Mesothelial cell of epicardium (in vitro differentiated cells): ENCODE data around the gene KCNH2. TPM values are rescaled to one million over a fixed set of nuclear protein-coding genes. Genes with fewer than 3 reads are reported as not detected.

ENCODE experiments used
- DNase-seq, 2 experiments: peaks; one replicate each; pipeline ENCODE4 v3.0.0; 2021; ENCODE audit warnings: low spot score in 2 of 2; ENCODE audit not compliant: unreplicated experiment in 2 of 2
- H3K27ac Mint-ChIP-seq: 2 replicates; pipeline ENCODE4 v1.8.0; 2021; ENCODE audit warnings: mixed read lengths
- H3K27me3 Mint-ChIP-seq: 2 replicates; pipeline ENCODE4 v1.8.0; 2021; ENCODE audit warnings: low read depth, mixed read lengths
- H3K36me3 Mint-ChIP-seq: 2 replicates; pipeline ENCODE4 v1.8.0; 2021; ENCODE audit warnings: mixed read lengths
- H3K4me1 Mint-ChIP-seq: 2 replicates; pipeline ENCODE4 v1.8.0; 2021; ENCODE audit warnings: mixed read lengths
- H3K4me3 Mint-ChIP-seq: 2 replicates; pipeline ENCODE4 v1.8.0; 2021; ENCODE audit warnings: mild to moderate bottlenecking, moderate library complexity, mixed read lengths
- H3K9me3 Mint-ChIP-seq: 2 replicates; pipeline ENCODE4 v1.8.0; 2021; ENCODE audit warnings: mixed read lengths
- CTCF ChIP-seq: fragments of 200-600 bp; sonication (generic); IDR thresholded peaks from one replicate; pipeline ENCODE4 v1.5.0; 2021; ENCODE audit warnings: antibody characterized with exemption; ENCODE audit not compliant: unreplicated experiment
- total RNA-seq: library from RNA; stranded (reverse); gene quantifications from 3 replicates; pipeline ENCODE4 v1.2.1, GENCODE V29; 2021

The KCNH2 gene
- total RNA-seq, 1 donor from 2014 or later: 11.2 TPM

GRCh38 chr7:150919160-150919559 is 59.0 kb downstream of the KCNH2 start:
- Mint-ChIP-seq H3K27ac (no peak overlapping the region), H3K9me3 (no peaks in the 10 kb centered on the region), H3K36me3 (no peaks in the 10 kb centered on the region), H3K4me3 (no peak overlapping the region), H3K27me3 (peaks cover 49% of the 10 kb centered on the region), H3K4me1 (peaks cover 13% of the 10 kb centered on the region)
- no peak for DNase-seq
- TF ChIP-seq CTCF: no peak

GRCh38 chr7:150918378-150918777 is 59.7 kb downstream of the KCNH2 start:
- Mint-ChIP-seq H3K4me1 (peaks cover 13% of the 10 kb centered on the region), H3K27ac (no peak overlapping the region), H3K4me3 (no peak overlapping the region), H3K27me3 (peaks cover 57% of the 10 kb centered on the region), H3K9me3 (no peaks in the 10 kb centered on the region), H3K36me3 (no peaks in the 10 kb centered on the region)
- no peak for DNase-seq
- TF ChIP-seq CTCF: no peak

- no peak for DNase-seq
- Mint-ChIP-seq H3K9me3 (no peaks in the 10 kb centered on the region), H3K4me3 (no peak overlapping the region), H3K36me3 (no peaks in the 10 kb centered on the region), H3K27ac (no peak overlapping the region), H3K4me1 (peaks cover 13% of the 10 kb centered on the region), H3K27me3 (peaks cover 61% of the 10 kb centered on the region)
- no peak for TF ChIP-seq CTCF
Observed at GRCh38 chr7:150917969-150918368, 60.2 kb downstream of the KCNH2 start.

GRCh38 chr7:150916670-150917069 is 61.5 kb downstream of the KCNH2 start:
- no peak overlapping the region for H3K4me3 Mint-ChIP-seq
- peaks cover 72% of the 10 kb centered on the region for H3K27me3 Mint-ChIP-seq
- no peak for DNase-seq
- no peaks in the 10 kb centered on the region for H3K36me3 Mint-ChIP-seq
- H3K4me1 Mint-ChIP-seq: peaks cover 13% of the 10 kb centered on the region
- H3K9me3 Mint-ChIP-seq: no peaks in the 10 kb centered on the region
- H3K27ac Mint-ChIP-seq: no peak overlapping the region
- TF ChIP-seq CTCF: no peak

- H3K36me3 Mint-ChIP-seq: no peaks in the 10 kb centered on the region
- H3K4me1 Mint-ChIP-seq: peaks cover 13% of the 10 kb centered on the region
- H3K27me3 Mint-ChIP-seq: peaks cover 81% of the 10 kb centered on the region
- no peak for TF ChIP-seq CTCF
- no peaks in the 10 kb centered on the region for H3K9me3 Mint-ChIP-seq
- DNase-seq: no peak
- no peak overlapping the region for H3K4me3 Mint-ChIP-seq
- H3K27ac Mint-ChIP-seq: no peak overlapping the region
Observed at GRCh38 chr7:150914966-150915365, 63.2 kb downstream of the KCNH2 start.

GRCh38 chr7:150914196-150914595 is 63.9 kb downstream of the KCNH2 start:
- Mint-ChIP-seq H3K27ac (no peak overlapping the region), H3K4me1 (peaks cover 11% of the 10 kb centered on the region), H3K27me3 (peaks cover 79% of the 10 kb centered on the region), H3K36me3 (no peaks in the 10 kb centered on the region), H3K9me3 (no peaks in the 10 kb centered on the region), H3K4me3 (no peak overlapping the region)
- no peak for TF ChIP-seq CTCF
- no peak for DNase-seq
